NCI-H1694 (cell line): Measurements from ENCODE around the gene MLXIPL.
A peak's percentile ranks its signal among the peaks of the same experiment; 100 is the strongest.
"Not testable (repeated sequence)": the region's sequence is repeated elsewhere in the genome, so short reads cannot be mapped to it uniquely, and the experiment has no call there.

Experiments used
- DNase-seq: peaks from one replicate; lab custom pipeline; 2025; lab: John Stamatoyannopoulos, UW

The MLXIPL gene

GRCh38 chr7:73612598-73613269 is 11.6 kb downstream of the MLXIPL start:
- DNase-seq: no peak

GRCh38 chr7:73611017-73611555 is 13.2 kb downstream of the MLXIPL start:
- no peak for DNase-seq

GRCh38 chr7:73610105-73610504 is 14.2 kb downstream of the MLXIPL start:
- no peak for DNase-seq

GRCh38 chr7:73607692-73607983 is 16.7 kb downstream of the MLXIPL start:
- DNase-seq: not testable (repeated sequence)

DNA sequence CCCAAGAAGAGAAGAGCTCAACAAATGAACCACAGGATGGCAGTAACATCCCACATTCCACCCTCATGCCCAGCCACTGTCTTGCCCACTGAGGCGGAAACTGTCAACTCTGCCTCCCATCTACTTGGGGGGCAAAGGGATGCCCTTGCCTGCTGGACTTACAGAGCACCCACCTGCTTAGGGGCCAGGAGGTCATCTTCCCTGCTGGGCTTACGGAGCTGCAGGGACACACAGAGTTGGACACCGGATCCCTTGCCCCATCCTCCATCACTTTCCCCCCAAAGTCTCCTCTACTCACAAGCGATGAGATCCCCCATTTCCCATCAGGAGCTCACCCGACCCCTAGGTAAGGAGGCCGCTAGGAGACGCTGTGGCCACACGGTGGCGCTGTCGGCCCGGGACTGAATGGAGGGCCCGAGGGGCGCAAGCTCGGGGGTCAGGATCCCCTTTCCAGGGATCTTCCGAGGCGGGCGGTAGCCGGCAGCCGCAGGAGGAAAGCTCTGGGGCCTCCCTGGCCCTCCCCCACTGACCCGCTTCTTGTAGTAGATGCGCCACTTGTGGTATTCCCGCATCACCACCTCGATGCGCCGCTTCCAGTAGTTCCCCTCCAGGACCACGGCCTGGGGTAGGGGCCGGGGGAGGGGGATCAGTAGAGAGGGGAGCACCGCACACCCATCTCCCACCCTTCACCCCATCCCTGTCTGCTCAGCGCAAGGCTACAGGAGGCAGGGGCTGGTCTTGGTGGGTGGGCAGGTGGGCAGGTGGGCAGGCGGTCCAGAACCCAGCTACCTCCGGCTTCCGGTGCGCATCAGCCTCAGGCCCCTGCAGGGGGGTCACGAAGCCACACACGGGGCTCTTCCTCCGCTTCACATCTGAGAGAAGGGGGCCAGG is 17.3 kb downstream of the MLXIPL start:
- peak; percentile 40 for DNase-seq

DNA sequence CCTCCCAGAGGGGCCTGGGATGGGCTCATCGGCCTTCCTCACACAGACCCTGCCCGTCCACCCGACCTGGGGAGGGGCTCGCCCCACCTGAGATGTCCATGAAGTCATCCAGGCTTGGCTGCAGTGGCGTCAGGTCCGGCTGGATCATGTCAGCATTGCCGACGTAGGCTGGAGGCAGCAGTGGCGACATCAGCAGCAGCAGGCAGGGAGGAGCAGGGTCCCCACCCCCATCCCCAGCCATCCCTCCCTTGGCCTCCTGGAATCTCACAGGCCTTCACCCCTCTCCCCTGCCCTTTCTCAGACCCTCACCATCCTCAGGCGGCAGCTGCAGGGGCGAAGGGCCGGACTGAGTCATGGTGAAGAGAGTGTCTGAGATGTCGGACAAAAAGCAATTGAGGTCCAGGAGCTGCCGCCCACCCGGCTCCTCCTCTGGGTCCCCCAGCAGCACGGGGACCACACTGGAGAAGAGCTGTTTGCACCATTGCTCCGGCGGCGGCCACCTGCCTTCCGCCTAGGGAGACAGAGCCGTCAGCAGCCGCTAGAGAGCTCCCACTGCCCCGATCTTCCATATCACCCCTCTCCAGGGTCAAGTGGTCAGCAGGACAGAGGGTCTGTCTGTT is 18.6 kb downstream of the MLXIPL start:
- DNase-seq: no peak

GRCh38 chr7:73602721-73603651 is 21.3 kb downstream of the MLXIPL start:
- no peak for DNase-seq

- DNase-seq: no peak
These were observed 24.4 kb downstream of the MLXIPL start for GRCh38 chr7:73599916-73600315.

DNA sequence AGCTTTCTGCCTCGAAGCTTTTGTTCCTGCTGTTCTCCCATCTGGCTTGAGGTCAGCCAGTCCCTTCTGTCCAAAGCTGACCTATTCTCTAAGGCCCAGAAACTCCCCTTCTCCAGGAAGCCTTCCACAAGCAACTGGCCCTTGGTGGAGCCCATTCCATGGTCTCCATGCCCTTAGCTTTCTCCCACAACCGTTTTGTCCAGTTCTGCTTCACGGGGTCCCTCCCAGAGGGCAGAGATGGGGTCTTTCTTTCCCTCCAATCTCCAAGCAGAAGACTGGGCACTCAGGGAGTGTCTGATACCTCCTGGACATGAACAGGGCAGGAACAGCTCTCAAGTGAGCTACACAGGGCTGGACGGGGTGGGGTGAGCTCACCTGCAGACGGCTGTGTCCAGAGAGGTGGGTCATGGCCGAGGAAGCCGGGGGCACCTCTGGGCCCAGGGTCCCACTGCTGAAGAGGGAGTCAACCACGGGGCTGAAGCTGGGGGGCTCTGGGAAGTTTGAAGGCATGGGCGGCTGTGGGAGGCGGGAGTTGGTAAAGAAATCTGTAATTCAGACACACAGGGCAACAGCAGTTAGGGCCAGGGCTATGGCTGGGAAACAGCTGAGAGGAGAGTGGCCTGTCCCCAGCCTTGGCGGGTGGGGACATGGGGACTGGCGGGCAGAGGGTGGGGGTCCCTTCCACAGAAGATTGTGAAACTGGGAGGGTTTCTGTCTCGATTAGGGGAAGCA is 25.0 kb downstream of the MLXIPL start:
- DNase-seq: no peak

DNA sequence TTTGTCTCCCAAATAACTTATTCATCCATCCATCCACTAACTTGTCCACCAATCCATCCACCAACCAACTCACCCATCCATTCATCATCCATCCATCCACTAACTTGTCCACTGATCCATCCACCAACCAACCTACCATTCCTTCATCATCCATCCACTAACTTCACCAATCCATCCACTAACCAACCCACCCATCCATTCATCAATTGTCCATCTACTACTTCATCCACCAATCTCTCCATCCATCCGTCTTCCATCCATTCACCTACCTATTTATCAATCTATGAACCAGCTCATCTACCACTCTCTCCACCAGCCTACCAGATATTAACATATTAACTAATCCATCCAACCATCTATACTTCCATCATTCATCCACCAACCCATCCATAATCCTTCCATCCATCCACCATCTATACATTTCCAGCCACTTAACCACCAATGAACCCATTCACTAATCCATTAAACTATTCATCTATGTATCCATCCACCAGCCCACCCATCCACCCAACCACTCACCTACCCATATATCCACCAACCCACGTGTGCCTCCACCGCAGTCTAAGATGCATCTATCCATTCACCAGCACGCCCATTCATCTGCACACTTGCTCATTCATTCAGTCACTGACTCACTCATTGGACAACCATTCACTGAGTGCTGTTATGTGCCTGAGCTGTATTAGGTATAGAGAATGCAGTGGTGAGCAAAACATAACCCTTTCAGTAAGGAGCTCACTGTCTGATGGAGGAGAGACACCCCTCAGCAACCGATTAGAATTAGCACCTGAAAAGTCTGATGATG is 26.1 kb downstream of the MLXIPL start:
- no peak for DNase-seq

DNA sequence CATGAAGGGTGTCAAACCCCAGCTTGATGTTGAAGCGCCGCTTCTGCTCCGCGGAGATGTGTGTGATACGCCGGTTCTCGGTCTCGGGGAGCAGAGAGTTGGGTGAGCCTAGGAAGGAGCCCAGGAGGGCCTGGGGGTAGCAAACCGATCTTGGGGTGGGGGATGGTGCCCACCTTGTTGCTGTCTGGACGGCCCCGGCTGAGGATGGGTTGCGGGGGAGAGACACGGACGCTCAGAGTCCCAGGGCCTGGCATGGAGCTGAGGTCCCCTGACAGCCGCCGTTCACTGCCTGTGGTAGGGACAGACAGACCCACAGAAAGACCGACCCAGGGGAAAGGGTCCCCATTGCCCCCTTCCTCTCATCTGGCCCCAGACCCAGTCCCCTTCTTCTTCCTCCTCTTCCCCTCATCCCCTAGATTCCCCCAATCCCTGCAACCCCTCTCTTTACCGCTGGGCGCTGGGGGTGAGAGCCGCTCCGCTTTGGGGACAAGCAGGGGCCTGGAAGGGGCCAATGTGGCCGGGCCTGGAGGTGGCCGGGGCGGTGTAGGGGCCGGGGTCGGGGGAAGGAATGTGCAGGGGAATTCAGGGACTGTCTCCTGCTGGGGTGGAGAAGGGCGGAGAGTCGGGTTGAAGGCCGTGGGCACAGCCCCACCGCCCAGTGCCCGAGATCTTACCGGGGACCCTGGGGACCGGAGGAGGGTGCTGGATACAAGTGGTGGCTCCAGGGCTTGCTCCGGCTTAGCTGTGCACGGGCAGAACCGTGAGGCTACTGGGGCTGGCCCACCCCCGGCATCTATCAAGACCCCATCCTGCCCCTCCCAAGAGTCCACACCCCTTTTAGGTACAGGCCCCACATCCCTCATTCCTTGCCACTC is 27.9 kb downstream of the MLXIPL start:
- no peak for DNase-seq

- no peak for DNase-seq
These were observed 29.0 kb downstream of the MLXIPL start for GRCh38 chr7:73595358-73595757.

DNA sequence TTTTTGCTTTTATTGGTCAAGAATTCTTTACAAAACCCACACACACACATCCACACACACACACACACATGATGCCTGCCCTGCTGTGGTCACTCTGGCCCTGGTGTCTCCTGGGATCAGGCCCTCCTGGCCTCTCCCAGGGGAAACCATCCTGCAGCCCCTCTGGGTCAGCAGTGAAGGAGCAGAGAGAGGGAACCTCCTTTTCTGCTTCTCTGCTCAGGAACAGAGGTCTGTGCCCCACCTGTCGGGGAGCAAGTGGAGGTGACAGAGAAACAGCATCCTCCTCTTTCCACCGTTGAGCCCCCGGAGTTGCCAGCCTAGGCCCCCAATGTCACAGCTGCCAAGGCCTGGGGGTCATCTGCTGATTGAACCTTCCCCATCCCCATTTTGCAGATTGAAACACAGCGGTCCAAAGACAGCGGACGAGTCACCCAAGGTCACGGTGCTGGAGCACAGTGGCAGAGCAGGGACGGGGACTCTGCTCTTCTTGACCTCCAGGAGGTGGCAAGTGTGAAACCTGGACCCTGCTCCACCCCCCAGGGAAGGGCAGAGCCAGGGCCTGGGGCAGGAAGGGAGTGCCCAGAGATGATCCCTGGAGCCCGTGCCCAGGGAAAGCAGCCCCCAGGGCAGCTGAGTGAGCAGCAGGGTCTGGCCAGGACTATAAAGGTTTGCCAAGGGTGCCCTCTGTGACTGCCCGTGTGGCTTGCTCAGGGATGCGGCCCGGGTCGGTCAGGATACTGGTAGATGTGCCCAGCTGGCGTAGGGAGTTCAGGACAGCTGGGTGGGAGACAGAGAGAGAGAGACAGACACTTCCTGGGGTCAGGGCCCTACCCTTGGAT is 30.9 kb downstream of the MLXIPL start:
- DNase-seq: no peak

DNA sequence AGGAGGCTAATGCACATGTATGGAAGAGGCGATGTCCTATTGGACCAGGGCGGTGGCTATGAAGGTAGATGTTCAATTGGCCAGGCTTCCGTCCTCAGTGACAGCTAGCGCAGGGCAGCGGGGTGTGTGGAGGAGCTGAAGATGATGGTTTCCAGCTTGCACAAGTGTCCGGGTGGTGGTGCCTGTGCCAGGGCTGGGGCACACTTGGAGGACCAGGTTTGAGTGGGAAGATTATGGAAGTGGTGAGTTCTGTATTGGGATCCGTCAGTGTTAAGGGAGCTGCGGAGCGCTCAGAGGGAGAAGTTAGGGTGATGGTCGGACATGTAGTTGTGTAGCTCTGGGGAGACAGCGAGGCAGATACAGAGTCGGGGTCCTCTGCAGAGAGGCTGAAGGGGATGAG is 37.4 kb downstream of the MLXIPL start:
- DNase-seq: no peak

- no peak for DNase-seq
These were observed 39.1 kb downstream of the MLXIPL start for GRCh38 chr7:73585196-73585595.

DNA sequence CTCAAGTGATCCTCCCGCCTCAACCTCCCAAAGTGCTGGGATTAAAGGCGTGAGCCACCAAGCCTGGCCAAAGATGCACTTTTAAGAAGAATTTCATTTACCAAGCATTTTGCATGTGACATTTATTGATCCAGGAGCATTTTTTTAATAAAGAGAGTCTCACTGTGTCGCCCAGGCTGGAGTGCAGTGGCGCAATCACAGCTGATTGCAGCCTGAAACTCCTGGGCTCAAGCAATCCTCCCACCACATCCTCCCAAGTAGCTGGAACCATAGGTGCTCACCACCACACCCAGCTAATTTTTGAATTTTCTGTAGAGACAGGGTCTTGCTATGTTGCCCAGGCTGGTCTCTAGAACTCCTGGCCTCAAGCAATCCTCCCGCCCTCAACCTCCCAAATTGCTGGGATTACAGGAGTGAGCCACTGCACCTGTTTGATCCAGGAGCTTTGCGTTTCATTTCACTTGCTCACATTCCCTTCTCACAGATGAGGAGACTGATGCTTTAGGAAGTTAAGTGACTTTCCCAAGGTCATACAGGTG is 41.6 kb downstream of the MLXIPL start:
- DNase-seq: no peak

- DNase-seq: not testable (repeated sequence)
These were observed 43.3 kb downstream of the MLXIPL start for GRCh38 chr7:73581006-73581405.
